C4-2B (cell line): Measurements from ENCODE around the gene SUPV3L1.

ENCODE experiments used
- H3K27ac ChIP-seq: fragments of 450-650 bp; 2 replicates; pipeline ENCODE4 v1.5.1; 2017
- CTCF ChIP-seq: fragments of 450-650 bp; conservative IDR thresholded peaks from 2 replicates; pipeline ENCODE4 v1.5.1; 2017; ENCODE audit warnings: mild to moderate bottlenecking
- ZFX ChIP-seq: fragments of 450-650 bp; IDR thresholded peaks from 2 replicates; pipeline ENCODE4 v1.6.1; 2017

Gene SUPV3L1

GRCh38 chr10:69217119-69217754 lies 37.2 kb downstream of the SUPV3L1 start:
- TF ChIP-seq CTCF, result no peak
- H3K27ac ChIP-seq, result no peak overlapping the region

- TF ChIP-seq ZFX, result no peak
- TF ChIP-seq CTCF, result no peak
- no peak overlapping the region for H3K27ac ChIP-seq
These were observed 38.8 kb downstream of the SUPV3L1 start for GRCh38 chr10:69218831-69219230.

- TF ChIP-seq ZFX, result no peak
- no peak for TF ChIP-seq CTCF
- no peak within 1 kb of the TSS for H3K27ac ChIP-seq
These were observed 40.0 kb downstream of the SUPV3L1 start, which contains the start of gene HKDC1 for GRCh38 chr10:69220041-69220451. Gene HKDC1 (plus strand): TSS chr10:69220332. CDS start chr10:69220436, 104 bp downstream.

GRCh38 chr10:69220507-69220906 lies 40.5 kb downstream of the SUPV3L1 start:
- H3K27ac ChIP-seq, result no peak overlapping the region
- TF ChIP-seq CTCF (no peak), ZFX (no peak)

GRCh38 chr10:69222157-69223027 lies 42.4 kb downstream of the SUPV3L1 start:
- TF ChIP-seq ZFX, result no peak
- TF ChIP-seq CTCF, result peak; percentile 83
- peak overlapping the region; percentile 50 for H3K27ac ChIP-seq

- peak overlapping the region; percentile 50 for H3K27ac ChIP-seq
- TF ChIP-seq ZFX (no peak), CTCF (no peak)
These were observed 43.0 kb downstream of the SUPV3L1 start for GRCh38 chr10:69223028-69223342.

GRCh38 chr10:69224862-69225657 lies 45.0 kb downstream of the SUPV3L1 start:
- H3K27ac ChIP-seq, result no peak overlapping the region

More at GRCh38 chr10:69224862-69225657, 45.0 kb downstream of the SUPV3L1 start:
- TF ChIP-seq CTCF (no peak), ZFX (no peak)
